ENCODE data around the gene TMCO6.

TMCO6 gene

GRCh38 chr5:140594169-140594568 is 45.1 kb upstream of the TMCO6 start:
- no peaks in the 10 kb centered on the region for H3K9me2 ChIP-seq (ENCODE audit: low read depth, low read length)
- no peaks in the 10 kb centered on the region for H3K79me2 ChIP-seq (ENCODE audit: insufficient read depth, low read length)
- no peak overlapping the region for H3K4me2 ChIP-seq (ENCODE audit: low read length)
- no peaks in the 10 kb centered on the region for H3K9me3 ChIP-seq (ENCODE audit: low read length)
- H2AFZ ChIP-seq (ENCODE audit: low read length) = no peak overlapping the region
- no peaks in the 10 kb centered on the region for H3F3A ChIP-seq (ENCODE audit: insufficient read depth, low read length)
- H3K36me3 ChIP-seq (ENCODE audit: insufficient read depth, low read length) = no peaks in the 10 kb centered on the region
- no peak overlapping the region for H3K27ac ChIP-seq (ENCODE audit: low read depth, low read length, poor library complexity, severe bottlenecking)
- TF ChIP-seq CTCF (IDR thresholded peaks at IDR 0.05; ENCODE audit: low read length) (no peak), EZH2 (IDR thresholded peaks at IDR 0.05; ENCODE audit: borderline replicate concordance, low read length) (no peak)
- H3K4me1 ChIP-seq (ENCODE audit: insufficient read depth, low read length, severe bottlenecking) = no peaks in the 10 kb centered on the region
- H3K27me3 ChIP-seq (ENCODE audit: insufficient read depth, low read length) = no peaks in the 10 kb centered on the region
- no peak overlapping the region for H3K9ac ChIP-seq (ENCODE audit: low read length)
- no peak overlapping the region for H3K4me3 ChIP-seq (ENCODE audit: low read depth, low read length, poor library complexity, severe bottlenecking)
- H4K20me1 ChIP-seq (ENCODE audit: insufficient read depth, low read length) = no peaks in the 10 kb centered on the region

- Histone ChIP-seq H3K36me3 (ENCODE audit: insufficient read depth, low read length) (no peaks in the 10 kb centered on the region), H3K9ac (ENCODE audit: low read length) (no peak overlapping the region), H3K4me1 (ENCODE audit: insufficient read depth, low read length, severe bottlenecking) (no peaks in the 10 kb centered on the region), H3K79me2 (ENCODE audit: insufficient read depth, low read length) (no peaks in the 10 kb centered on the region), H3F3A (ENCODE audit: insufficient read depth, low read length) (no peaks in the 10 kb centered on the region), H3K9me2 (ENCODE audit: low read depth, low read length) (no peaks in the 10 kb centered on the region), H4K20me1 (ENCODE audit: insufficient read depth, low read length) (no peaks in the 10 kb centered on the region), H3K4me3 (ENCODE audit: low read depth, low read length, poor library complexity, severe bottlenecking) (no peak overlapping the region), H3K27me3 (ENCODE audit: insufficient read depth, low read length) (no peaks in the 10 kb centered on the region), H2AFZ (ENCODE audit: low read length) (no peak overlapping the region), H3K4me2 (ENCODE audit: low read length) (no peak overlapping the region), H3K9me3 (ENCODE audit: low read length) (no peaks in the 10 kb centered on the region), H3K27ac (ENCODE audit: low read depth, low read length, poor library complexity, severe bottlenecking) (no peak overlapping the region)
- TF ChIP-seq EZH2 (IDR thresholded peaks at IDR 0.05; ENCODE audit: borderline replicate concordance, low read length) (no peak), CTCF (IDR thresholded peaks at IDR 0.05; ENCODE audit: low read length) (no peak)
Observed at GRCh38 chr5:140595538-140596300, 43.5 kb upstream of the TMCO6 start.

- no peaks in the 10 kb centered on the region for H3K9me3 ChIP-seq (ENCODE audit: low read length)
- H3K4me3 ChIP-seq (ENCODE audit: low read depth, low read length, poor library complexity, severe bottlenecking) = no peak overlapping the region
- no peak overlapping the region for H3K27ac ChIP-seq (ENCODE audit: low read depth, low read length, poor library complexity, severe bottlenecking)
- H3K9ac ChIP-seq (ENCODE audit: low read length) = no peak overlapping the region
- no peaks in the 10 kb centered on the region for H3K9me2 ChIP-seq (ENCODE audit: low read depth, low read length)
- no peaks in the 10 kb centered on the region for H3K36me3 ChIP-seq (ENCODE audit: insufficient read depth, low read length)
- H3K4me1 ChIP-seq (ENCODE audit: insufficient read depth, low read length, severe bottlenecking) = no peaks in the 10 kb centered on the region
- no peaks in the 10 kb centered on the region for H3K27me3 ChIP-seq (ENCODE audit: insufficient read depth, low read length)
- H3F3A ChIP-seq (ENCODE audit: insufficient read depth, low read length) = no peaks in the 10 kb centered on the region
- H3K4me2 ChIP-seq (ENCODE audit: low read length) = no peak overlapping the region
- no peaks in the 10 kb centered on the region for H4K20me1 ChIP-seq (ENCODE audit: insufficient read depth, low read length)
- no peaks in the 10 kb centered on the region for H3K79me2 ChIP-seq (ENCODE audit: insufficient read depth, low read length)
- H2AFZ ChIP-seq (ENCODE audit: low read length) = no peak overlapping the region
- TF ChIP-seq EZH2 (IDR thresholded peaks at IDR 0.05; ENCODE audit: borderline replicate concordance, low read length) = no peak
- no peak for TF ChIP-seq CTCF (IDR thresholded peaks at IDR 0.05; ENCODE audit: low read length)
Observed at GRCh38 chr5:140596321-140596741, 42.9 kb upstream of the TMCO6 start.
